Tibial artery (tissue), 4 donors: Measurements from ENCODE around the gene VAMP5.
A peak's percentile ranks its signal among the peaks of the same experiment; 100 is the strongest.

ENCODE experiments used
- DNase-seq, 2 donors: peaks; one replicate each; pipeline ENCODE4 v3.0.0-alpha.2; 2019
- H3K27ac ChIP-seq, 2 donors: fragments of 200-600 bp; sonication (generic) in 1 of 2; 1 replicate in 1 of 2; 2 replicates in 1 of 2; pipeline ENCODE4 v1.5.1; 2018 to 2019; ENCODE audit warnings: mild to moderate bottlenecking in 1 of 2
- H3K27me3 ChIP-seq, 2 donors: fragments of 200-600 bp; sonication (generic) in 1 of 2; one replicate each; pipeline versions ENCODE4 v1.5.1 to v1.6.0; 2016 to 2019
- H3K36me3 ChIP-seq, 3 donors: fragments of 200-600 bp; sonication (generic) in 2 of 3; one replicate each; pipeline ENCODE4 v1.5.1; 2016 to 2019; ENCODE audit warnings: mild to moderate bottlenecking in 2 of 3
- H3K4me1 ChIP-seq, 4 donors: fragments of 200-600 bp; sonication (generic) in 2 of 4; 1 replicate in 3 of 4; 2 replicates in 1 of 4; pipeline ENCODE4 v1.5.1; 2016 to 2019
- H3K4me3 ChIP-seq, 2 donors: fragments of 200-600 bp; sonication (generic) in 1 of 2; 1 replicate in 1 of 2; 2 replicates in 1 of 2; pipeline ENCODE4 v1.5.1; 2018 to 2019; ENCODE audit warnings: mild to moderate bottlenecking in 2 of 2
- H3K9me3 ChIP-seq, 3 donors: fragments of 200-600 bp; sonication (generic) in 1 of 3; one replicate each; pipeline ENCODE4 v1.5.1; 2016 to 2019
- CTCF ChIP-seq, 2 experiments: fragments of 200-600 bp in 1 of 2; fragments of 450-650 bp in 1 of 2; IDR thresholded peaks; one replicate each; pipeline ENCODE4 v1.5.1; 2017 to 2019; ENCODE audit warnings: antibody characterized with exemption in 2 of 2, mild to moderate bottlenecking in 1 of 2, moderate library complexity in 1 of 2
- intact Hi-C: fragments of 100-400 bp; cut with DNase I; formaldehyde crosslinking; loops from one replicate; pipeline ENCODE4 v1.15.0; 2023; ENCODE audit warnings: low total_unique reads

Gene VAMP5

GRCh38 chr2:85598594-85599340 is 14.5 kb downstream of the VAMP5 start:
- DNase-seq, result no peak
- no peak overlapping the region for H3K4me3 ChIP-seq
- H3K9me3 ChIP-seq, result no peaks in the 10 kb centered on the region
- no peak overlapping the region for H3K27ac ChIP-seq
- H3K27me3 ChIP-seq, result no peaks in the 10 kb centered on the region
- TF ChIP-seq CTCF (IDR thresholded peaks at IDR 0.05), result no peak
- H3K4me1 ChIP-seq, result peaks cover 0 to 63% (median 39%) of the 10 kb centered on the region in 4 donors
- intact Hi-C loops, result no loop called here
- peaks cover 6 to 47% (median 24%) of the 10 kb centered on the region in 3 donors for H3K36me3 ChIP-seq

- peaks cover 6 to 47% (median 24%) of the 10 kb centered on the region in 3 donors for H3K36me3 ChIP-seq
- no peak overlapping the region for H3K4me3 ChIP-seq
- H3K27me3 ChIP-seq, result no peaks in the 10 kb centered on the region
- no peaks in the 10 kb centered on the region for H3K9me3 ChIP-seq
- H3K4me1 ChIP-seq, result peaks cover 6 to 66% (median 44%) of the 10 kb centered on the region in 4 donors
- intact Hi-C loops, result no loop called here
- DNase-seq, result no peak
- TF ChIP-seq CTCF (IDR thresholded peaks at IDR 0.05), result no peak
- no peak overlapping the region for H3K27ac ChIP-seq
Measured at GRCh38 chr2:85599468-85600234, 15.4 kb downstream of the VAMP5 start.

- H3K27me3 ChIP-seq, result no peaks in the 10 kb centered on the region
- no peak overlapping the region for H3K27ac ChIP-seq
- intact Hi-C loops, result no loop called here
- peaks cover 8 to 69% (median 46%) of the 10 kb centered on the region in 4 donors for H3K4me1 ChIP-seq
- no peak overlapping the region for H3K4me3 ChIP-seq
- TF ChIP-seq CTCF (IDR thresholded peaks at IDR 0.05), result no peak
- H3K36me3 ChIP-seq, result peaks cover 6 to 47% (median 24%) of the 10 kb centered on the region in 3 donors
- H3K9me3 ChIP-seq, result no peaks in the 10 kb centered on the region
- DNase-seq, result no peak
Measured at GRCh38 chr2:85600235-85600575, 16.0 kb downstream of the VAMP5 start.

GRCh38 chr2:85600951-85601770 is 16.9 kb downstream of the VAMP5 start:
- Histone ChIP-seq H3K36me3 (peaks cover 6 to 47% (median 24%) of the 10 kb centered on the region in 3 donors), H3K27me3 (no peaks in the 10 kb centered on the region), H3K4me3 (peak overlapping the region; percentile 69 to 82), H3K4me1 (peaks cover 8 to 76% (median 53%) of the 10 kb centered on the region in 4 donors), H3K9me3 (no peaks in the 10 kb centered on the region), H3K27ac (peak overlapping the region; percentile 82 to 88)
- TF ChIP-seq CTCF (IDR thresholded peaks at IDR 0.05), result no peak
- DNase-seq, result no peak
- intact Hi-C loops, result no loop called here

- Histone ChIP-seq H3K4me3 (peak overlapping the region; percentile 69 to 82), H3K36me3 (peaks cover 6 to 46% (median 20%) of the 10 kb centered on the region in 3 donors), H3K27ac (peak overlapping the region; percentile 82 to 88), H3K4me1 (peaks cover 8 to 74% (median 51%) of the 10 kb centered on the region in 4 donors), H3K27me3 (no peaks in the 10 kb centered on the region), H3K9me3 (no peaks in the 10 kb centered on the region)
- no peak for TF ChIP-seq CTCF (IDR thresholded peaks at IDR 0.05)
- DNase-seq, result peak; percentile 77 to 87
- intact Hi-C loops, result no loop called here
Measured at GRCh38 chr2:85601771-85602475, 17.7 kb downstream of the VAMP5 start.
